Gastrocnemius medialis (tissue), 4 donors: ENCODE data around the gene KCTD3. TPM values are rescaled to one million over a fixed set of nuclear protein-coding genes. Genes with fewer than 3 reads are reported as not detected.

Experiments
- ATAC-seq, 2 donors: fragments of 150-250 bp; one replicate each; pipeline ENCODE4 v1.9.1; 2016
- DNase-seq, 2 donors: peaks; one replicate each; pipeline ENCODE4 v3.0.0-alpha.2; 2019
- H3K27ac ChIP-seq, 4 donors: fragments of 200-600 bp; sonication (generic); 1 replicate in 1 of 4; 2 replicates in 3 of 4; pipeline ENCODE4 v1.5.1; 2016 to 2018; ENCODE audit warnings: mild to moderate bottlenecking in 2 of 4, moderate library complexity in 1 of 4
- H3K27me3 ChIP-seq, 3 donors: fragments of 200-600 bp; sonication (generic) in 2 of 3; 1 replicate in 1 of 3; 2 replicates in 2 of 3; pipeline versions ENCODE4 v1.5.1 to v1.6.0; 2016 to 2019; ENCODE audit warnings: mild to moderate bottlenecking in 1 of 3, moderate library complexity in 1 of 3
- H3K36me3 ChIP-seq, 2 donors: fragments of 200-600 bp; sonication (generic) in 1 of 2; one replicate each; pipeline ENCODE4 v1.5.1; 2017 to 2018
- H3K4me1 ChIP-seq, 2 donors: fragments of 200-600 bp; sonication (generic) in 1 of 2; one replicate each; pipeline ENCODE4 v1.5.1; 2016 to 2017; ENCODE audit warnings: mild to moderate bottlenecking in 2 of 2
- H3K4me3 ChIP-seq, 4 donors: fragments of 200-600 bp; sonication (generic) in 3 of 4; 1 replicate in 1 of 4; 2 replicates in 3 of 4; pipeline ENCODE4 v1.5.1; 2016 to 2019; ENCODE audit warnings: mild to moderate bottlenecking in 2 of 4
- H3K9me3 ChIP-seq, 3 donors: fragments of 200-600 bp; sonication (generic) in 2 of 3; 1 replicate in 1 of 3; 2 replicates in 2 of 3; pipeline ENCODE4 v1.5.1; 2016 to 2019
- CTCF ChIP-seq, 5 experiments: fragments of 450-650 bp in 3 of 5; fragments of 200-600 bp in 2 of 5; sonication (generic) in 2 of 5; IDR thresholded peaks in 4 of 5; conservative IDR thresholded peaks in 1 of 5; 1 replicate in 4 of 5; 2 replicates in 1 of 5; pipeline ENCODE4 v1.5.1; 2016 to 2019; ENCODE audit warnings: antibody characterized with exemption in 5 of 5, mild to moderate bottlenecking in 3 of 5, moderate library complexity in 3 of 5
- POLR2A ChIP-seq, 2 donors: fragments of 450-650 bp; IDR thresholded peaks; one replicate each; pipeline ENCODE4 v1.6.1; 2017; ENCODE audit warnings: antibody characterized with exemption in 2 of 2, mild to moderate bottlenecking in 2 of 2, moderate library complexity in 2 of 2
- in situ Hi-C, 4 donors: fragments of 200-750 bp; cut with MboI; loops; one replicate each; pipeline versions ENCODE4 v1.15.0 to v1.8.0; 2017; ENCODE audit warnings: low sequenced_read_pairs in 4 of 4
- intact Hi-C: fragments of 100-400 bp; cut with DNase I; formaldehyde crosslinking; loops from one replicate; pipeline ENCODE4 v1.15.1; 2023; ENCODE audit warnings: low total_unique reads
- total RNA-seq, 4 donors: library from RNA; depleted of rRNA; stranded (reverse); fragments of >200 nt; gene quantifications; one replicate each; pipeline versions ENCODE4 v1.1.0 to v1.2.3, GENCODE V29; 2016

Gene KCTD3
- total RNA-seq, 4 donors from 2014 or later: 16.6 to 26.7 (median 20.7) TPM

GRCh38 chr1:215529111-215529510, 38.0 kb upstream of the KCTD3 start:
- H3K4me3 ChIP-seq: no peak overlapping the region
- no peak overlapping the region for H3K27ac ChIP-seq
- no peaks in the 10 kb centered on the region for H3K9me3 ChIP-seq
- no peaks in the 10 kb centered on the region for H3K4me1 ChIP-seq
- TF ChIP-seq POLR2A (IDR thresholded peaks at IDR 0.05): no peak
- no peak for TF ChIP-seq CTCF (IDR thresholded peaks at IDR 0.05 in 4 of 5, conservative IDR thresholded peaks at IDR 0.05 in 1 of 5)
- intact Hi-C loops: loop anchor here (5.0 kb wide), 1 partner anchor 902 kb away; no protein-coding TSS in a partner anchor
- H3K36me3 ChIP-seq: no peaks in the 10 kb centered on the region
- ATAC-seq: no peak
- DNase-seq: no peak
- in situ Hi-C loops: loop anchor here in 3 of 4 donors (10.0 kb wide), 3 partner anchors 864 to 894 kb away; no protein-coding TSS in a partner anchor
- H3K27me3 ChIP-seq: no peaks in the 10 kb centered on the region

- in situ Hi-C loops: loop anchor here in 3 of 4 donors (10.0 kb wide), 3 partner anchors 865 to 895 kb away; no protein-coding TSS in a partner anchor
- H3K4me3 ChIP-seq: no peak overlapping the region
- no peaks in the 10 kb centered on the region for H3K4me1 ChIP-seq
- no peak overlapping the region for H3K27ac ChIP-seq
- ATAC-seq (no peak), DNase-seq (no peak)
- intact Hi-C loops: loop anchor here (5.0 kb wide), 1 partner anchor 902 kb away; no protein-coding TSS in a partner anchor
- no peak for TF ChIP-seq POLR2A (IDR thresholded peaks at IDR 0.05)
- no peak for TF ChIP-seq CTCF (IDR thresholded peaks at IDR 0.05 in 4 of 5, conservative IDR thresholded peaks at IDR 0.05 in 1 of 5)
- no peaks in the 10 kb centered on the region for H3K36me3 ChIP-seq
- H3K9me3 ChIP-seq: no peaks in the 10 kb centered on the region
- H3K27me3 ChIP-seq: no peaks in the 10 kb centered on the region
Measured at GRCh38 chr1:215529571-215529970, 37.5 kb upstream of the KCTD3 start.

- TF ChIP-seq POLR2A (IDR thresholded peaks at IDR 0.05): no peak
- no peak for TF ChIP-seq CTCF (IDR thresholded peaks at IDR 0.05 in 4 of 5, conservative IDR thresholded peaks at IDR 0.05 in 1 of 5)
- H3K4me3 ChIP-seq: no peak overlapping the region
- no peaks in the 10 kb centered on the region for H3K27me3 ChIP-seq
- H3K36me3 ChIP-seq: no peaks in the 10 kb centered on the region
- no peaks in the 10 kb centered on the region for H3K9me3 ChIP-seq
- DNase-seq (no peak), ATAC-seq (no peak)
- H3K27ac ChIP-seq: no peak overlapping the region
- in situ Hi-C loops: no loop called here
- no peaks in the 10 kb centered on the region for H3K4me1 ChIP-seq
- intact Hi-C loops: no loop called here
Measured at GRCh38 chr1:215530401-215530984, 36.6 kb upstream of the KCTD3 start.

- Histone ChIP-seq H3K27ac (no peak overlapping the region), H3K4me3 (no peak overlapping the region), H3K36me3 (no peaks in the 10 kb centered on the region), H3K27me3 (no peaks in the 10 kb centered on the region), H3K9me3 (no peaks in the 10 kb centered on the region), H3K4me1 (no peaks in the 10 kb centered on the region)
- TF ChIP-seq POLR2A (IDR thresholded peaks at IDR 0.05) (no peak), CTCF (IDR thresholded peaks at IDR 0.05 in 4 of 5, conservative IDR thresholded peaks at IDR 0.05 in 1 of 5) (no peak)
- intact Hi-C loops: no loop called here
- ATAC-seq (no peak), DNase-seq (no peak)
- in situ Hi-C loops: no loop called here
Measured at GRCh38 chr1:215539803-215540570, 27.1 kb upstream of the KCTD3 start.
